Breast epithelium (tissue), 4 donors: ENCODE measurements around the gene EBI3. TPM values are rescaled to one million over a fixed set of nuclear protein-coding genes. Genes with fewer than 3 reads are reported as not detected.

Experiments used
- DNase-seq, 2 donors: peaks; one replicate each; pipeline ENCODE4 v3.0.0-alpha.2; 2019; ENCODE audit warnings: low spot score in 2 of 2
- H3K27ac ChIP-seq, 2 donors: fragments of 200-600 bp; sonication (generic) in 1 of 2; one replicate each; pipeline ENCODE4 v1.5.1; 2016 to 2019; ENCODE audit warnings: mild to moderate bottlenecking in 1 of 2
- H3K27me3 ChIP-seq, 2 donors: fragments of 200-600 bp; sonication (generic) in 1 of 2; one replicate each; pipeline versions ENCODE4 v1.5.1 to v1.6.0; 2017 to 2019; ENCODE audit warnings: control low read depth in 1 of 2, mild to moderate bottlenecking in 1 of 2
- H3K36me3 ChIP-seq: fragments of 200-600 bp; one replicate; pipeline ENCODE4 v1.5.1; 2019
- H3K4me1 ChIP-seq, 2 donors: fragments of 200-600 bp; sonication (generic); one replicate each; pipeline ENCODE4 v1.5.1; 2016 to 2019; ENCODE audit warnings: control low read depth in 1 of 2
- H3K4me3 ChIP-seq, 3 donors: fragments of 200-600 bp; sonication (generic); 1 replicate in 2 of 3; 2 replicates in 1 of 3; pipeline ENCODE4 v1.5.1; 2016 to 2019; ENCODE audit warnings: mild to moderate bottlenecking in 3 of 3, moderate library complexity in 2 of 3
- H3K9me3 ChIP-seq, 2 donors: fragments of 200-600 bp; sonication (generic) in 1 of 2; one replicate each; pipeline ENCODE4 v1.5.1; 2016 to 2019; ENCODE audit warnings: control low read depth in 1 of 2
- CTCF ChIP-seq, 3 donors: fragments of 450-650 bp; IDR thresholded peaks; one replicate each; pipeline ENCODE4 v1.5.1; 2016 to 2017; ENCODE audit warnings: antibody characterized with exemption in 3 of 3, mild to moderate bottlenecking in 3 of 3, moderate library complexity in 3 of 3
- POLR2A ChIP-seq: fragments of 450-650 bp; IDR thresholded peaks from one replicate; pipeline ENCODE4 v1.6.1; 2016; ENCODE audit warnings: antibody characterized with exemption, mild to moderate bottlenecking, moderate library complexity
- POLR2AphosphoS5 ChIP-seq, 3 donors: sonication (generic); formaldehyde crosslinking; IDR thresholded peaks; one replicate each; pipeline ENCODE4 v1.6.1; 2017; ENCODE audit warnings: antibody characterized with exemption in 3 of 3
- intact Hi-C: fragments of 100-400 bp; cut with DNase I; formaldehyde crosslinking; loops from one replicate; pipeline ENCODE4 v1.15.1; 2023; ENCODE audit warnings: low total_unique reads
- total RNA-seq, 3 donors: library from RNA; depleted of rRNA; stranded (reverse); fragments of >200 nt; gene quantifications; one replicate each; pipeline ENCODE4 v1.1.0, GENCODE V29; 2016

Gene EBI3
- total RNA-seq, 3 donors from 2014 or later, result 0.66 to 12.6 (median 8.2) TPM

- no peaks in the 10 kb centered on the region for H3K27me3 ChIP-seq
- H3K4me3 ChIP-seq, result no peak overlapping the region
- no peaks in the 10 kb centered on the region for H3K36me3 ChIP-seq
- H3K4me1 ChIP-seq, result no peaks in the 10 kb centered on the region
- DNase-seq, result no peak
- H3K27ac ChIP-seq, result no peak overlapping the region
- intact Hi-C loops, result no loop called here
- no peak for TF ChIP-seq POLR2A
- no peak for TF ChIP-seq POLR2AphosphoS5 (IDR thresholded peaks at IDR 0.05)
- no peak for TF ChIP-seq CTCF (IDR thresholded peaks at IDR 0.05)
- no peaks in the 10 kb centered on the region for H3K9me3 ChIP-seq
These were observed 20.8 kb upstream of the EBI3 start for GRCh38 chr19:4208385-4209094.

- H3K9me3 ChIP-seq, result no peaks in the 10 kb centered on the region
- no peak for TF ChIP-seq POLR2A
- no peak for TF ChIP-seq CTCF (IDR thresholded peaks at IDR 0.05)
- TF ChIP-seq POLR2AphosphoS5 (IDR thresholded peaks at IDR 0.05), result no peak
- intact Hi-C loops, result no loop called here
These were observed 19.1 kb upstream of the EBI3 start for GRCh38 chr19:4210166-4210731.

GRCh38 chr19:4213116-4213515 lies 16.2 kb upstream of the EBI3 start:
- H3K9me3 ChIP-seq, result no peaks in the 10 kb centered on the region
- H3K36me3 ChIP-seq, result no peaks in the 10 kb centered on the region
- H3K27me3 ChIP-seq, result no peaks in the 10 kb centered on the region
- TF ChIP-seq POLR2A, result no peak
- TF ChIP-seq POLR2AphosphoS5 (IDR thresholded peaks at IDR 0.05), result no peak
- TF ChIP-seq CTCF (IDR thresholded peaks at IDR 0.05), result no peak
- no peak for DNase-seq
- intact Hi-C loops, result loop anchor here (1.0 kb wide), 1 partner anchor 10 kb away; no protein-coding TSS in a partner anchor
- H3K27ac ChIP-seq, result no peak overlapping the region
- no peaks in the 10 kb centered on the region for H3K4me1 ChIP-seq
- H3K4me3 ChIP-seq, result no peak overlapping the region

More at GRCh38 chr19:4210166-4210731, 19.1 kb upstream of the EBI3 start:
- no peak overlapping the region for H3K27ac ChIP-seq
- H3K27me3 ChIP-seq, result no peaks in the 10 kb centered on the region
- no peak overlapping the region for H3K4me3 ChIP-seq
- no peaks in the 10 kb centered on the region for H3K4me1 ChIP-seq
- DNase-seq, result no peak
- no peaks in the 10 kb centered on the region for H3K36me3 ChIP-seq

- Histone ChIP-seq H3K4me3 (no peak overlapping the region), H3K27me3 (no peaks in the 10 kb centered on the region), H3K36me3 (no peaks in the 10 kb centered on the region), H3K4me1 (no peaks in the 10 kb centered on the region), H3K27ac (no peak overlapping the region), H3K9me3 (no peaks in the 10 kb centered on the region)
- intact Hi-C loops, result no loop called here
- TF ChIP-seq POLR2A (no peak), CTCF (IDR thresholded peaks at IDR 0.05) (no peak)
- DNase-seq, result no peak
These were observed 13.5 kb upstream of the EBI3 start for GRCh38 chr19:4215807-4216206.

- no peaks in the 10 kb centered on the region for H3K27me3 ChIP-seq
- no peak for DNase-seq
These were observed 12.5 kb upstream of the EBI3 start for GRCh38 chr19:4216846-4217245.

More at GRCh38 chr19:4216846-4217245, 12.5 kb upstream of the EBI3 start:
- H3K36me3 ChIP-seq, result no peaks in the 10 kb centered on the region
- no peaks in the 10 kb centered on the region for H3K9me3 ChIP-seq
- H3K4me3 ChIP-seq, result no peak overlapping the region
- TF ChIP-seq POLR2AphosphoS5 (IDR thresholded peaks at IDR 0.05) (no peak), CTCF (IDR thresholded peaks at IDR 0.05) (no peak), POLR2A (no peak)
- H3K27ac ChIP-seq, result no peak overlapping the region
- H3K4me1 ChIP-seq, result no peaks in the 10 kb centered on the region
- intact Hi-C loops, result no loop called here
